Smooth muscle cell (in vitro differentiated cells): ENCODE data around the gene ZNF486. TPM values are rescaled to one million over a fixed set of nuclear protein-coding genes. Genes with fewer than 3 reads are reported as not detected.
"Not testable (repeated sequence)": the region's sequence is repeated elsewhere in the genome, so short reads cannot be mapped to it uniquely, and the experiment has no call there.

Experiments
- DNase-seq: peaks from one replicate; lab custom pipeline; 2025; ENCODE audit not compliant: unreplicated experiment; lab: John Stamatoyannopoulos, UW
- H2AFZ ChIP-seq: fragments of 200-600 bp; sonication (generic); 2 replicates; pipeline ENCODE4 v1.6.0; 2016; ENCODE audit warnings: antibody characterized with exemption, low read depth, mild to moderate bottlenecking
- H3F3A ChIP-seq: fragments of 200-600 bp; sonication (generic); 2 replicates; pipeline ENCODE4 v1.6.0; 2017; ENCODE audit warnings: antibody characterized with exemption, low read depth
- H3K27ac ChIP-seq: fragments of 200-600 bp; sonication (generic); 2 replicates; pipeline ENCODE4 v1.5.1; 2016; ENCODE audit warnings: low read depth, mild to moderate bottlenecking
- H3K27me3 ChIP-seq: fragments of 200-600 bp; sonication (generic); 2 replicates; pipeline ENCODE4 v1.6.1; 2016; ENCODE audit warnings: low read depth, mild to moderate bottlenecking
- H3K36me3 ChIP-seq: fragments of 200-600 bp; sonication (generic); 2 replicates; pipeline ENCODE4 v1.5.1; 2016; ENCODE audit warnings: low read depth
- H3K4me1 ChIP-seq: fragments of 200-600 bp; sonication (generic); 2 replicates; pipeline ENCODE4 v1.5.1; 2016; ENCODE audit warnings: low read depth
- H3K4me2 ChIP-seq: fragments of 200-600 bp; sonication (generic); 2 replicates; pipeline ENCODE4 v1.6.0; 2016; ENCODE audit warnings: mild to moderate bottlenecking
- H3K4me3 ChIP-seq: fragments of 200-600 bp; sonication (generic); 2 replicates; pipeline ENCODE4 v1.5.1; 2016; ENCODE audit warnings: mild to moderate bottlenecking
- H3K79me2 ChIP-seq: fragments of 200-600 bp; sonication (generic); 2 replicates; pipeline ENCODE4 v1.6.0; 2016; ENCODE audit warnings: low read depth, mild to moderate bottlenecking
- H3K9ac ChIP-seq: fragments of 200-600 bp; sonication (generic); 2 replicates; pipeline ENCODE4 v1.6.0; 2016; ENCODE audit warnings: low read depth
- H3K9me3 ChIP-seq: fragments of 200-600 bp; sonication (generic); replicated peaks from 2 replicates; pipeline ENCODE4 v1.5.1; 2016; ENCODE audit warnings: low read depth
- H4K20me1 ChIP-seq: fragments of 200-600 bp; sonication (generic); 2 replicates; pipeline ENCODE4 v1.6.0; 2016; ENCODE audit warnings: low read depth
- WGBS: methylation state at CpG from one replicate; pipeline ENCODE4 v1.1.7; 2016; ENCODE audit warnings: low lambda C conversion rate; 5-methylcytosine and 5-hydroxymethylcytosine counted together
- polyA plus RNA-seq: library from polyadenylated mRNA; unstranded; fragments of >200 nt; fragmentation: Nextera tagmentation; extraction: Ambion mirVana; gene quantifications from 2 replicates; pipeline ENCODE4 v1.2.1, GENCODE V29; 2016
- total RNA-seq: library from RNA; depleted of rRNA; stranded (reverse); fragments of >200 nt; gene quantifications from 2 replicates; pipeline ENCODE4 v1.2.3, GENCODE V29; 2014
- TF ChIP-seq, protein P1 (sequence below): fragments of 200-600 bp; sonication (generic); IDR thresholded peaks from 2 replicates; pipeline ENCODE4 v1.5.1; 2017; ENCODE audit warnings: borderline replicate concordance, mild to moderate bottlenecking, antibody characterized with exemption; ENCODE audit not compliant: insufficient read depth, poor library complexity, severe bottlenecking

Gene ZNF486
- total and polyA plus RNA-seq, 2 experiments from 2014 or later = 3.1 to 12.0 TPM

DNA sequence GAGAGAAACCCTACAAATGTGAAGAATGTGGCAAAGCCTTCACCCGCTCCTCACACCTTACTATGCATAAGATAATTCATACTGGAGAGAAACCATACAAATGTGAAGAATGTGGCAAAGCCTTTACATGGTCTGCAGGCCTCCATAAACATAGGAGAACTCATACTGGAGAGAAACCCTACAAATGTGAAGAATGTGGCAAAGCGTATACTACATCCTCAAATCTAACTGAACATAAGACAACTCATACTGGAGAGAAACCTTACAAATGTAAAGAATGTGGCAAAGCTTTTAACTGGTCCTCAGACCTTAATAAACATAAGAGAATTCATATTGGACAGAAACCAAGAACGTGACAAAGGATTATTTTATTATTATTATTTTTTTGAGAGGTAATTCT lies 30.7 kb downstream of the ZNF486 start:
- H2AFZ ChIP-seq = no peak overlapping the region
- H3K36me3 ChIP-seq = peaks cover 43% of the 10 kb centered on the region
- no peaks in the 10 kb centered on the region for H3K79me2 ChIP-seq
- no peak for DNase-seq
- no peak overlapping the region for H3K4me2 ChIP-seq
- no peaks in the 10 kb centered on the region for H3K4me1 ChIP-seq
- H3K27ac ChIP-seq = no peak overlapping the region
- no peaks in the 10 kb centered on the region for H3F3A ChIP-seq
- WGBS = 97% methylated on average over 3 of the region's 3 CpGs
- TF ChIP-seq, protein P1, sequence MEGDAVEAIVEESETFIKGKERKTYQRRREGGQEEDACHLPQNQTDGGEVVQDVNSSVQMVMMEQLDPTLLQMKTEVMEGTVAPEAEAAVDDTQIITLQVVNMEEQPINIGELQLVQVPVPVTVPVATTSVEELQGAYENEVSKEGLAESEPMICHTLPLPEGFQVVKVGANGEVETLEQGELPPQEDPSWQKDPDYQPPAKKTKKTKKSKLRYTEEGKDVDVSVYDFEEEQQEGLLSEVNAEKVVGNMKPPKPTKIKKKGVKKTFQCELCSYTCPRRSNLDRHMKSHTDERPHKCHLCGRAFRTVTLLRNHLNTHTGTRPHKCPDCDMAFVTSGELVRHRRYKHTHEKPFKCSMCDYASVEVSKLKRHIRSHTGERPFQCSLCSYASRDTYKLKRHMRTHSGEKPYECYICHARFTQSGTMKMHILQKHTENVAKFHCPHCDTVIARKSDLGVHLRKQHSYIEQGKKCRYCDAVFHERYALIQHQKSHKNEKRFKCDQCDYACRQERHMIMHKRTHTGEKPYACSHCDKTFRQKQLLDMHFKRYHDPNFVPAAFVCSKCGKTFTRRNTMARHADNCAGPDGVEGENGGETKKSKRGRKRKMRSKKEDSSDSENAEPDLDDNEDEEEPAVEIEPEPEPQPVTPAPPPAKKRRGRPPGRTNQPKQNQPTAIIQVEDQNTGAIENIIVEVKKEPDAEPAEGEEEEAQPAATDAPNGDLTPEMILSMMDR = no peak
- peaks cover 43% of the 10 kb centered on the region for H3K9me3 ChIP-seq
- no peak overlapping the region for H3K4me3 ChIP-seq
- no peaks in the 10 kb centered on the region for H4K20me1 ChIP-seq
- no peaks in the 10 kb centered on the region for H3K27me3 ChIP-seq
- no peak overlapping the region for H3K9ac ChIP-seq

DNA sequence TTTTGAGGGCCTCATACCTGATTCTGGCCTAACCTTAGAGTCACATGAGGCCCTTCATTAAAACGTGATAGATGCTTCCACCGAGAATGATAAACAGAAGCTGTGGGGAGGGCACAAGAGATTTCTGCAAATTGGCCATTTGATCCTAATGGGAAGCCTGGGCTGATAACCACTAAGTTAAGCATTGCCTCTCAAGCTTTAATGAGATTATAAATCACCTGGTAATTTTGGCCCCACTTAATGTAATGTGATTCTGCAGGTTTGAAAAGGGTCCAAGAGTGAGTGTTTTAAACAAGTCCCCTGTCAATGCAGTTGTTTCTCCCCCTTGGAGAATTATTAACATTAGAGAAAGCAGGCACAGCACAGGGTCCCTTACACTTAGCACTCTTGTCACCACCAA lies 42.0 kb downstream of the ZNF486 start:
- H4K20me1 ChIP-seq = no peaks in the 10 kb centered on the region
- H3K9ac ChIP-seq = no peak overlapping the region
- 55% methylated on average over 2 of the region's 2 CpGs for WGBS
- H3F3A ChIP-seq = no peaks in the 10 kb centered on the region
- no peak overlapping the region for H3K4me2 ChIP-seq
- no peaks in the 10 kb centered on the region for H3K36me3 ChIP-seq
- H3K79me2 ChIP-seq = no peaks in the 10 kb centered on the region
- H3K27me3 ChIP-seq = no peaks in the 10 kb centered on the region
- H3K9me3 ChIP-seq = no peaks in the 10 kb centered on the region
- no peak overlapping the region for H3K4me3 ChIP-seq
- DNase-seq = no peak
- no peak overlapping the region for H2AFZ ChIP-seq
- TF ChIP-seq, protein P1 = no peak
- H3K4me1 ChIP-seq = no peaks in the 10 kb centered on the region
- H3K27ac ChIP-seq = no peak overlapping the region

- H3K36me3 ChIP-seq, H3K79me2 ChIP-seq, H3K4me2 ChIP-seq, DNase-seq, H4K20me1 ChIP-seq, H3K9me3 ChIP-seq, H3K27me3 ChIP-seq, H3K4me1 ChIP-seq, H3F3A ChIP-seq, H3K4me3 ChIP-seq, H3K27ac ChIP-seq, H2AFZ ChIP-seq, H3K9ac ChIP-seq: not testable (repeated sequence)
- 95% methylated on average over 6 of the region's 26 CpGs for WGBS
These were observed 47.4 kb downstream of the ZNF486 start for GRCh38 chr19:20214366-20214765.

DNA sequence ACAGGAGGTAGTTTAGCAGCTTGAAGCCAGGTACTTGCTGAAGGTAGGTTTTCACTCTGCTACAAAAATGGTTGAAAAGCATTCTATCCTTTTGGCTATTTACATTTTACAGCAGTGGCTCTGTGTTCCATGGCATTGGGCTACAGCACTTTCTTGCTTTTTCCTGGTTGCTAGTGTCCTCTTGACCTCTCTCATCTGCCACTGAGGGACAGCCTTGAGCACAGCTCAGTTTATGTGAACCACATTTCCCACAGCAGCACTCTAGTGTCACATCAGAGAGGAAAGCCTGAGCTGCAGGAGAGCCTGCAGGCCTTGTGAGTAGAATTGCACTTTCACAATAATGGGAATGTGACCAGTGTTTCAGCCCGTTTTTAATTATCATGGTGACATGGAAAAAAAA lies 54.6 kb downstream of the ZNF486 start:
- H3F3A ChIP-seq, H3K9ac ChIP-seq, H4K20me1 ChIP-seq, H3K79me2 ChIP-seq, H3K27ac ChIP-seq, H3K4me3 ChIP-seq, H2AFZ ChIP-seq, H3K4me1 ChIP-seq, DNase-seq, H3K4me2 ChIP-seq, H3K9me3 ChIP-seq, H3K27me3 ChIP-seq, H3K36me3 ChIP-seq: not testable (repeated sequence)
- WGBS = 77% methylated on average over 1 of the region's 1 CpG

- Histone ChIP-seq H3K27me3 (no peaks in the 10 kb centered on the region), H3K79me2 (peaks cover 16% of the 10 kb centered on the region), H3K9ac (no peak overlapping the region), H3K4me1 (peaks cover 5% of the 10 kb centered on the region), H3K27ac (no peak overlapping the region), H3K36me3 (no peaks in the 10 kb centered on the region), H2AFZ (no peak overlapping the region), H3K9me3 (no peaks in the 10 kb centered on the region), H3F3A (no peaks in the 10 kb centered on the region), H4K20me1 (no peaks in the 10 kb centered on the region), H3K4me2 (no peak overlapping the region), H3K4me3 (no peak overlapping the region)
- TF ChIP-seq, protein P1 = no peak
- 95% methylated on average over 3 of the region's 3 CpGs for WGBS
- DNase-seq = no peak
These were observed 66.1 kb downstream of the ZNF486 start for GRCh38 chr19:20233105-20233504.
